ENCODE results near the gene TEDC2.
"Not testable (repeated sequence)": the region's sequence is repeated elsewhere in the genome, so short reads cannot be mapped to it uniquely, and the experiment has no call there.

TEDC2 gene

GRCh38 chr16:2473999-2474876, 14.3 kb downstream of the TEDC2 start:
- peak overlapping the region; percentile 71 for H3K4me3 ChIP-seq (ENCODE audit: low read length)
- no peak for DNase-seq (ENCODE audit: low read depth, low spot score)

DNA sequence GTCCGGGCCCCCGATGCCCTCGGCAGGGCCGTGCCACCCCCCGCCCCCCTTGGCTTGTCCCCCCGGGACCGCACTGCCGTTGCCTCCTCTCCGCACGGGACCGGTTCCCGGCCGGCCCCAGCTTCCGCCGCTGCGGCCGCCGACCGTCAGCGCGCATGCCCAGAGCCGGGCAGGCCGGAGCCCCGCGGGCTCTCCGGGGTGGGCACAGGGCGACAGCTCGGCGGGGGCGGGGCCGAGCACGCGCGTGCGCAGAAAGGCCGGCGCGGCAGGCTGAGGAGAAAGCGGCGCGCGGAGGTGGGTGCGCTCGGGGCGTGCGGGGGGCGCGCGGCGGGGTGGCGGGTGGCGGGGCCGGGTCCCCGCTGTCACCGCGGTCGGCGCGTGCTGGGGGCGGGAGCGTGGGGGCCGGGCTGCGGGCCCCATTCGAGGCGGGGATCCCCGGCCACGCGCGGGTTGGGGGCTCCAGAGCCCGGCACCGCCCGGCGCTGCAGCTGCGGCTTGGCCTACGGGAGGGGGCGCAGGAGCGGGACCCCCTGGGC, 15.0 kb downstream of the TEDC2 start, which contains the start of gene TBC1D24:
Gene TBC1D24, plus strand, starts transcription at position 251 of the 536 bp plus-strand sequence. CDS start 21,022 bp downstream, outside the sequence.
- H3K4me3 ChIP-seq (ENCODE audit: low read length): peak within 1 kb of the TSS; percentile 71
- peak; percentile 51 for DNase-seq (ENCODE audit: low read depth, low spot score)

DNA sequence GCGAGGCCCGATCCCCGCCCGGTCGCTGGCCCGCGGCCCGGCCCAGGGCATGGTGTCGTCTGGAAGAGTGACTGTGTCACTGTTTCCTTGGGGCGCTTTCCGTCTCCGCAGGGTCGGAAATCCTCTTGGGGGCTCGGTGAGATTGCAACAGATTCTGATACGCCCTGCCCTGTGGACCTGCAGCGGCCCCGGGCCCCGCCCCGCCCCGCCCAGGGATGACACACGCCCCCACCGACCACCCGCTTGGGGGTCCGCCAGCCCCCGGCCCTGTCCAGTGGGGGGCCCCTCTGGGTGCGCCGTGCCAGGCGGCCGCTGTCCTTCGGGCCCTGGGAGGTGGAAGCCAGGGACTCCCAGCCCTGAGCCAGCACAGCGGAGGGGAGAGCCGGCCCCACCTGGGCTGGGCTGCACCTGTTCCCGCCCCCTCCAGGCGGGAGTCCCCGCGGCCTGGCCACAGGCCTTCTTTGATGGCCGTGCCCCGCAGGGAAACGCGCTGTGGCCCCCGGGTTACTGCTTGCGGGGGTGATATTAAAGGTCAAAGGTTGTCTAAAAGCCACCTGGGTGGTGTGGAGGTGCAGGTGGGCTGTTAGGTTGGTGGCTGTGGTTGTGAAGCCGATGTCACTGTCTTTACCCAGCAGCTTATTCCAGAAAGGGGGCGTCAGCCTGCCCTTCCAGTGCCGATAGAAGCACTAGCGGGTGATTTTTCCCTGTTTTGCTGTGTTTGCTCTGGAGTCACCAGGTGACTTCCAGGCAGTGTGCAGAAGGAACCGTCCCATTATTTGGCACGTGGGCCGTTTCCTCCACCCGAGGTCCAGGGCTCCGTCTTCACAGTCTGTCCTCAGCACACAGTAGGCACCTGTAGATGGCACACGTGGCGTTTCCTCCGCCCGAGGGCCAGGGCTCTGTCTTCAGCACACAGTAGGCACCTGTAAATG, 15.8 kb downstream of the TEDC2 start:
- H3K4me3 ChIP-seq (ENCODE audit: low read length): peak overlapping the region; percentile 56
- no peak for DNase-seq (ENCODE audit: low read depth, low spot score)

- no peak for DNase-seq (ENCODE audit: low read depth, low spot score)
- H3K4me3 ChIP-seq (ENCODE audit: low read length): no peak overlapping the region
Measured at GRCh38 chr16:2476345-2476720, 16.4 kb downstream of the TEDC2 start.

GRCh38 chr16:2476741-2477140, 16.8 kb downstream of the TEDC2 start:
- no peak for DNase-seq (ENCODE audit: low read depth, low spot score)
- no peak overlapping the region for H3K4me3 ChIP-seq (ENCODE audit: low read length)

DNA sequence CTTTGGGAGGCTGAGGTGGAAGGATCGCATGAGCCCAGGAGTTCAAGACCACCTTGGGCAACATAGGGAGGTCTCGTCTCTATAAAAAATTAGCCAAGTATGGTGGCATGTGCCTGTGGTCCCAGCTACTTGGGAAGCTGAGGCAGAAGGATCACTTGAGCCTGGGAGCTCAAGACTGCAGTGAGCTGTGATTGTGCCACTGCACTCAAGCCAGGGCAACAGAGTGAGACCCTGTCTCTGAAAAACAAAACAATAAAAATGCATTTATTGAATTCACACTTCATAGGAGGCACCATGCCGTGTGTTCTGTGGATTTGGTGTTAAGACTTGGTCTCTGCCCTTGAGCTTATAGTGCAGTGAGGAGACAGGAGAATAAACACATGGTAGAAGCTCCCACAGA, 17.4 kb downstream of the TEDC2 start:
- H3K4me3 ChIP-seq (ENCODE audit: low read length): no peak overlapping the region
- DNase-seq (ENCODE audit: low read depth, low spot score): no peak

GRCh38 chr16:2478279-2478678, 18.4 kb downstream of the TEDC2 start:
- no peak for DNase-seq (ENCODE audit: low read depth, low spot score)
- no peak overlapping the region for H3K4me3 ChIP-seq (ENCODE audit: low read length)

GRCh38 chr16:2479996-2480395, 20.1 kb downstream of the TEDC2 start:
- H3K4me3 ChIP-seq (ENCODE audit: low read length): not testable (repeated sequence)

GRCh38 chr16:2480948-2481347, 21.0 kb downstream of the TEDC2 start:
- no peak overlapping the region for H3K4me3 ChIP-seq (ENCODE audit: low read length)
- no peak for DNase-seq (ENCODE audit: low read depth, low spot score)

More at GRCh38 chr16:2479996-2480395, 20.1 kb downstream of the TEDC2 start:
- not testable (repeated sequence) for DNase-seq (ENCODE audit: low read depth, low spot score)

DNA sequence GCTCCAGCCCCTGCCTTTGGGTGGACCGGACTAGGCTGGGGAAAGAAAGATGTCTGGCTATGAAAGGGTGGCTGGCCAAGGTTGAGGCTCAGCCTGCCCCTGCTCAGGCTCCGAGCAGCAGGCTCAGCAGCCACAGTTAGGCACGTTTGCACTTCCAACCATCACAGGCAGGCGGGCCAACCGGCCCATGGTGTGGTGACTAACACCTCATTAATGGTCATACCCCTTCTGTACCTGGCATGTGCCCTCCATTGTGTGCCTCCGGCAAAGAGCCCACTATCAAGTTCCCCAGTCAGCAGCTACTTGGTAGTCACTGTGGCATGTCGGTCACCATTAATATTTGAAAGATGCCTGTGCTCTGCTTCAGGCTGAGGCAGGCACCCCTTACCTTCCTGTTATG, 21.8 kb downstream of the TEDC2 start:
- H3K4me3 ChIP-seq (ENCODE audit: low read length): no peak overlapping the region
- no peak for DNase-seq (ENCODE audit: low read depth, low spot score)

DNA sequence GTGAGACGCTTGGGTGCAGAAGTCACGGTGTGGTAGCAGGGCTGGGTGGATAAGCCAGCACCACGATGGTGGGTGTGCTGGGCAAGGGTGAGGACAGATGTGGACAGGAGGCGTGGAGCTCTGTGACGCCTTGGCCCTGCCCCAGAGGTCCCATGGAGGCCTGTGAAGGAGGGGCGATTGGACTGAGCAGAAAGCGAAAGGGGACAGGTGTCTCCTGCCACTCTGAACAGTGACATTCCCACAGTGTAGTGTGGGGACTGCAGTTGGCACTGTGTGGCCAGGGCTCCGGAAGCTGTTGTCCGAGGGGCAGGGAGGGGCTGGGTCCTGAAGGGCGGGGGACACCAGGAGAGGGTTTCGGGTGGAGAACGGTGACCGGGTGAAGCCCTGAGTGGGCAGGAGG, 22.3 kb downstream of the TEDC2 start:
- H3K4me3 ChIP-seq (ENCODE audit: low read length): no peak overlapping the region
- DNase-seq (ENCODE audit: low read depth, low spot score): no peak

DNA sequence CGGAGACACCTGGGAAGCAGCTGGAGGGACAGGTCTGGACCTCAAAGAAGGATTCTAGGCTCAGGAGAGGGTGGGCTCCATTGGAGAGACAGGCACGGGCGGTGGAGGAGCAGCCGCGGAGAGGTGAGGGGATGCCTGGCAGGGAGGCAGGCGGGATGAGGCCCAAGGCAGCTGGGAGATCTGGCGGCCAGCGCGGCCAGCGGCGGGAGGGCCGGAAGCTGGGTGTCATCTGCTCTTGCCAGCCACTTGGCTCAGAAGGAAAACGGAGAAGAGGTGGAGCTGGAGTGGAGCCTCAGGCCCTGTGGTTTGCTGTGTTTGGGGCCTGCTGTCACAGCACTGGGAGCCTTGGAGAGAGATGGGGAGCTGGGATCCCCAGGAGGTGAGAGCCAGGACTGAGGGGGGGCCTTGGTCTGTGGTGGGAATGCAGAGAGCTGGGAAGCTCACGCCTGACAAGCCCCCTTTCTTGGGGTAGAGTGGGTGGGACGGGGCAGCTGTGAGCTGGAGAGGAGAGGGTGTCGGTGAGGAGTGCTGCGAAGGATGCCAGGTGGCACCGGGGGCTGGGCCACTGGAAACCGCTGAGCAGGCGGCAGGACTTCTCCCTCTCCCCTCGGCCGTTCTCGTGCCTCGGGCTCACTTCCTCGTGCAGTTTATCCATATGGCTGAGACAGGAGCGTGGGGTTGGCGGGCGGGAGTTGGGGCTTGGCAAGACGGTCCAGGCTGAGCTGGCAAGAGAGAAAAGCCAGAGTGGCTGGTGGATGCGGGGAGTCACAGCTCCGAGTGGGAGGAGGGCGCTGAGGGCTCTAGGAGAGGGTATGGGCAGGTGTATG, 23.0 kb downstream of the TEDC2 start:
- no peak for DNase-seq (ENCODE audit: low read depth, low spot score)
- H3K4me3 ChIP-seq (ENCODE audit: low read length): no peak overlapping the region

DNA sequence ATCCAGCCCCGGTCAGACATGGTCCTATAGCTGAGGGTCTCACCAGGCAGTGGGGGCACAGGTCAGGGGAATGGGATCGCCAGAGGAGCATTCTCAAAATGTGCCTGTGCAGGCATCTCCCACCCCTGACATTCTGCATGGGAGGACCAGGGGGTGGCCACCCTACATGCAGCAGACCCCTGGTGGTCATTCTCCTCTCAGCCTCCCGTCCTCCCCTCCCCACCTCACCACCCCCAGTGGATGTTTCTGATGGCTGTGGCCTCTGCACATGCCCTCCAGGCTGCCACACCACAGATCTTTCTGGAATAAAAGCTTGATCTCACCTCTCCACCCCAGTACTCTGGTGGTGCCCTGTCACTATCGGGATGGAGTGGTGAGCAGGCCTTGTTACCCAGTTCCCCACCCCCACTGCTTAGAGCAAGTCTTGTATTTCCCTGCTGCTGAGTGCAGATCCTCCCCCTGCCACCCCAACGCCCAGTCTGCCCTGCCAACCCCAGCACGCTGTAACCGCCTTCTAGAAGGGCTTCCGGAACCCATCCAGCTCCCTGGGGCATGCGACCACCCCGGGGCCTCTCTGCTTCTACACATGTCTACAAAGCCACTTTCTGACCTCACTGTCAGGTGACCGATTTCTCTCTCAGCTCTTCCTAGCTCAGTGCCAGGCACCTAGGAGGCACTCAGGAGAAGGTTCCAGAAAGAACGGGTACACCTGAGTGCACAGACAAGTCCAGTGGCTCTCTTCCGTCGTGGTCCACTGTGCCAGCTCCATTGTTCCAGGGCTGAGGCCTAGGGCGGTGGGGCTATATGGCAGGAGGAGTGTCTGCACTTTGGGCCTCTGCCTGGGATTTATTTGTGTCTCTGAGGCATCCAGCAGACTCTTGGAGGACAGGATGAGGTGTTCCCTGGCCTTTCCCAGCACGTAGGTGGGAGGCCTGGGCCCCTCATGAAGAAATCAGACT, 24.3 kb downstream of the TEDC2 start:
- H3K4me3 ChIP-seq (ENCODE audit: low read length): no peak overlapping the region

GRCh38 chr16:2484898-2485508, 25.1 kb downstream of the TEDC2 start:
- DNase-seq (ENCODE audit: low read depth, low spot score): no peak
- no peak overlapping the region for H3K4me3 ChIP-seq (ENCODE audit: low read length)

More for the DNA sequence above, 24.3 kb downstream of the TEDC2 start:
- no peak for DNase-seq (ENCODE audit: low read depth, low spot score)

GRCh38 chr16:2485811-2486507, 26.1 kb downstream of the TEDC2 start:
- no peak for DNase-seq (ENCODE audit: low read depth, low spot score)
- no peak overlapping the region for H3K4me3 ChIP-seq (ENCODE audit: low read length)

DNA sequence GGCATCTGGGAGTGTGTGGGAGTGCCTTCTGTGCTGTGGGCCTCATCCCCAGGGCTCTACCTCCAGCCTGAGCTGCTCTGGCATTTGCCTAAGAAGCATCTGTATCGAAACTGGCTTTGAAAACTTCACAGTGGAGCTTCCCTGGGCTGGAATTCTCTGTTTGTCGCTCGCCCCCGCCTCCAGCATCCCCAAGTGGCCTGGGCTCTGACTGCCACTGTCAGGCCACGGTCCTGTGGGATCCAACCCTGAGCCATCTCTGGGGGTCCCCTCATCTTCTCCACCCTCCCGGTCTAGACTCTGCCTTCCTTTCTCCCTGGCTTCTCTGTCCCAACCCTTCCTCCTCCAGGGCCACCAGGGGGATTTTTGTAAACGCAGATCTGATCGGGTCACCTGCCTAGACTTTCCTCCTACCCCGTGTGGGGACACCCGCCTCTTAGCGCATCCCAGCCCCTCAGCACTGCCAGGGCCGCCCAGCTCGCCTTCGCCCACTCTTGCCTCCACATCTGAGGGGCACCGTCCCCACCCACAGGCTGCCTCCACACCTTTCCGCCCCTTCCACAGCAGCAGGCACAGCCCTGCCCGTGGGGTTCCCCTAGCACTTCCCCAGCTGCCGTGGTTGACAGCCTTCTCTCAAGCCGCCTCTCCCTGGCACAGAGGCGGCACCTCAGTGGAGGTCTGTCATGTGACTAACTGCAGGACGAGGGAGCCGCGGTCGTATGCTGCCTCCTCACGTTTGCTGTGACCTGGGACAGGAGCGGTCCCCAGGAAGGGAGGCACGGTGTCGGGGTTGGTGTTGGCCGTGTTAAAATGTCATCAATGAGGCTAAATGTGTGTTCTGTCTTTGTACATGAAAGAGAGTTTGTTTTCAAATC, 27.0 kb downstream of the TEDC2 start:
- no peak overlapping the region for H3K4me3 ChIP-seq (ENCODE audit: low read length)
- DNase-seq (ENCODE audit: low read depth, low spot score): no peak

All from Jurkat, Clone E6-1 (cell line).